ENCODE data around the gene ZC3H10. TPM values are rescaled to one million over a fixed set of nuclear protein-coding genes. Genes with fewer than 3 reads are reported as not detected.

Gene ZC3H10
- total and polyA plus RNA-seq, 4 experiments from 2014 or later, result 0.27 to 19.6 (median 10.1) TPM

DNA sequence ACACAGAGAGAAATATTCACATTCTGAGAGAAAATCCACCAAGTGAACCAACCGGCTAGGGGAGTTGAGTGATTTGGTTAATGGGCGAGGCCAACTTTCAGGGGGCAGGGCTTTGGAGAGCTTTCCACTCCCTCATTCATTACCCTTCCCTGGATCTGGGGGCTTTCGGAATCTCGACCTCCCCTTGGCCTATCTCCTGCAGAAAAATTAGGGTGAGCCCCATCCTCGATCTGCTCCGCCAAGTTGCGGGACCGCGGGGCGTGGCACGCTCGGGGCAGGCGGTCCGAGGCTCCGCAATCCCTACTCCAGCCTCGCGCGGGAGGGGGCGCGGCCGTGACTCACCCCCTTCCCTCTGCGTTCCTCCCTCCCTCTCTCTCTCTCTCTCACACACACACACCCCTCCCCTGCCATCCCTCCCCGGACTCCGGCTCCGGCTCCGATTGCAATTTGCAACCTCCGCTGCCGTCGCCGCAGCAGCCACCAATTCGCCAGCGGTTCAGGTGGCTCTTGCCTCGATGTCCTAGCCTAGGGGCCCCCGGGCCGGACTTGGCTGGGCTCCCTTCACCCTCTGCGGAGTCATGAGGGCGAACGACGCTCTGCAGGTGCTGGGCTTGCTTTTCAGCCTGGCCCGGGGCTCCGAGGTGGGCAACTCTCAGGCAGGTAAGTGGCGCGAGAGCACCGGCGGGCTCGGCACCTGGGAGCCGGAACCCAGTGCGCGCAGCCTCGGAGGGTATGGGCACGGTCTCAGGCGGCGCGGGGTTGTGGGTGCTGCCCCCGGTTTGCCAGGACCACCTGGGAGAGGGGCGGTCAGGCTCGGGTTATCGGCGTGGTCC is 38.1 kb upstream of the ZC3H10 start, which contains the start of gene ERBB3:
Gene ERBB3, plus strand, starts transcription at position 443 of the 833 bp plus-strand sequence. Its CDS starts 136 bp downstream, at position 579.
- ChIA-PET CTCF (ENCODE audit: partially characterized antibody) (interaction anchor here (0.8 to 2.2 kb wide), 11 partner anchors 11 to 356 kb away, joined by 3 to 8 read pairs (median 4); partner anchors contain the start of genes PA2G4 and ZC3H10), POLR2A (ENCODE audit: partially characterized antibody) (interaction anchor here (1.3 to 6.1 kb wide), 6 partner anchors 24 to 110 kb away, joined by 3 to 70 read pairs (median 6); partner anchors contain the start of genes PA2G4, RPL41, SMARCC2 and ZC3H10)
- Histone ChIP-seq H3K4me3 (ENCODE audit: low read length in 2 of 2) (peak within 1 kb of the TSS; percentile 52 to 86), H3K27me3 (ENCODE audit: insufficient read depth, low read length) (peaks cover 6% of the 10 kb centered on the region), H3K9me3 (ENCODE audit: control insufficient read depth in 1 of 2, low read length in 2 of 2) (no peaks in the 10 kb centered on the region), H3K27ac (ENCODE audit: low read depth, low read length) (peak within 1 kb of the TSS; percentile 2), H3K36me3 (ENCODE audit: insufficient read depth, low read length) (no peaks in the 10 kb centered on the region), H3K4me1 (ENCODE audit: insufficient read depth, low read length) (peaks cover 20% of the 10 kb centered on the region)
- Mint-ChIP-seq H3K36me3 (no peaks in the 10 kb centered on the region), H3K9me3 (no peaks in the 10 kb centered on the region), H3K27me3 (peaks cover 0 to 3% of the 10 kb centered on the region in 2 donors), H3K4me3 (peak within 1 kb of the TSS; percentile 84 to 91 (median 88)), H3K27ac (peak within 1 kb of the TSS in 6 of 7 donors; percentile 37 to 91 (median 66)), H3K4me1 (peaks cover 0 to 25% (median 5%) of the 10 kb centered on the region in 4 donors)
- peak; percentile 37 to 84 (median 45) for DNase-seq
- intact Hi-C loops (cut with micrococcal nuclease), result loop anchor here (1.0 to 2.0 kb wide), 3 partner anchors 24 to 38 kb away; partner anchors contain the start of genes PA2G4 and ZC3H10

DNA sequence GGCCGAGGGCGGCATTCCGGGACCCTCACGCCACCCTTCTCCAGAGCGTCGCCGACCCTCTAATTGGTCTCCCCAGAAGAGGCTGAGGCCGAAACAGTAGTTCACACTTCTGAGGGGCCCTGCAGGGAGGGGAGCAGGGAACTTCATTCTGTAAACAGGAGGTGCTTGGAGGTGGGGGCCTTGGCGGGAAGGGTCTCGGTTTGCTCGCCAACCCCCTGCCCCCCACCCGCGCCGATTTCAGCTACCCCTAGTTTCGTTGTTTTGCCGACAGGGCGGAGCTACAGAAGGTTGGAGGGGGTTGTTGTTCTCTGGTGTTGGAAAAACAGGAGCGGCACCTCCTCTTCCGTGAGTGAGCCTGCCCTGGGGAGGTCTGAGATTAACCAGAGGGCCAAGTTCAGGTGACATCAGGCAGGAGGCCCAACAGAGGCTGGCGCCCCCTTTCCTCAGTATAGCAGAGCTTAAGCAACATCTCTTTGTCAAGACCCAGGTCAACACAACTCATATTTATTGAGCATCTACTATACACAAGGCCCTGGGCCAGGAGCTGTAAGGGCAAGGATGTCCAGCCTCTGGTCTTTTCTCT is 37.4 kb upstream of the ZC3H10 start:
- Mint-ChIP-seq H3K9me3 (no peaks in the 10 kb centered on the region), H3K36me3 (no peaks in the 10 kb centered on the region), H3K27ac (peak overlapping the region in 2 of 7 donors; percentile 37 to 76), H3K4me3 (peak overlapping the region; percentile 49 to 90 (median 84)), H3K27me3 (peaks cover 0 to 3% of the 10 kb centered on the region in 2 donors), H3K4me1 (peaks cover 0 to 25% (median 5%) of the 10 kb centered on the region in 4 donors)
- POLR2A ChIA-PET (ENCODE audit: partially characterized antibody), result interaction anchor here (1.3 to 6.1 kb wide), 5 partner anchors 23 to 107 kb away, joined by 4 to 70 read pairs (median 6); partner anchors contain the start of genes PA2G4, RAB5B, RPL41 and ZC3H10
- no peak for DNase-seq
- Histone ChIP-seq H3K9me3 (ENCODE audit: control insufficient read depth in 1 of 2, low read length in 2 of 2) (no peaks in the 10 kb centered on the region), H3K27me3 (ENCODE audit: insufficient read depth, low read length) (peaks cover 6% of the 10 kb centered on the region), H3K36me3 (ENCODE audit: insufficient read depth, low read length) (no peaks in the 10 kb centered on the region), H3K4me1 (ENCODE audit: insufficient read depth, low read length) (peaks cover 20% of the 10 kb centered on the region), H3K27ac (ENCODE audit: low read depth, low read length) (no peak overlapping the region), H3K4me3 (ENCODE audit: low read length in 2 of 2) (peak overlapping the region in 1 of 2 donors; percentile 52)
- intact Hi-C loops (cut with micrococcal nuclease), result no loop called here
- CTCF ChIA-PET (ENCODE audit: partially characterized antibody), result interaction anchor here (0.6 to 2.2 kb wide), 9 partner anchors 10 to 342 kb away, joined by 3 to 8 read pairs (median 4); partner anchors contain the start of gene PA2G4

DNA sequence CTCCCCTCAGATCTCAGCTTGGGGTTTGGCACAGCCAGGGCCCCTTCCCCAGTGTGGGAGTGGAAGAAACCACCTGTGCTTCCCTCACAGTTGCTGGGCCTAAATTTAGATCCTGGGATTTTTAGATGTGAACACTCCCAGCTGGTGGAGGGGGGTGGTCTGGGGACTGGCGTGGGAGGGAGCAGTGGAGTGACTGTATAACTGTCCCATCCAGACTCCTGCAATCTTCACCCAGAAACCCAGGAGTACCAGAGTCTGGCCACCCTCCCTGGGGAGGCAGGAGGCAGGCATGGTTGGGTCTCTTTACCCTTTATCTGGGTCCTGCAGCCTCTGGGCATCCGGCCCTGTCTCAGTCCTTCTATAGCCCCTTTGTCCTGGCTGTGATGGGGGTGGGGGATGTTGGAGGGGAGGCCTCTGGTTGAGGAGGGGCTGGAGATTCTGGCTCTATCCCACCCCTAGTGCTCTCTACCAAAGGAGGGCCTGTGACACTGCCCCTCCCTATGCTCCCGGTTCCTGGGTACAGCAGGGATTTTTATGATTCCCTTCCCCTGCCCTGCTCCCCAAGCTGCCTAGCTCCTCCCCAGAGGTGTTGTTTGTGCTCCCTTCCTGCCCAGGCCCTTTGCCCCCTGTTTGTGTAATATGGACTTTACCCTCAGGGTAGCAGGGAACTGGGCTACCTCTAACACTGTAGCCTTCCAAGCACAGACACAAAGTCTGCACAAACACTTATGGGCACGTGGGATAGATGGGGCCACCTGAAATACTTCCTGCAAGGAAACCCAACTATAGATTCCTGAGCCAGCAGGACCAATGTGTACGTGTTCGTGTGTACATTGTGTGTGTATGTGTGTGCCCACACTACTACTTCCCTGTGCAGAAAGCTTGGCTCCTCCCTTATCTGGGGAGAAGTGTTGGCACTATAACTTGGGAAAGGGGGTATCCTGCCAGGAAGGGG is 36.4 kb upstream of the ZC3H10 start:
- Mint-ChIP-seq H3K27me3 (peaks cover 0 to 3% of the 10 kb centered on the region in 2 donors), H3K9me3 (no peaks in the 10 kb centered on the region), H3K27ac (peak overlapping the region in 1 of 7 donors; percentile 76), H3K4me3 (peak overlapping the region in 7 of 8 donors; percentile 17 to 88 (median 71)), H3K36me3 (no peaks in the 10 kb centered on the region), H3K4me1 (peaks cover 0 to 25% (median 5%) of the 10 kb centered on the region in 4 donors)
- H3K4me3 ChIP-seq (ENCODE audit: low read length in 2 of 2), result no peak overlapping the region
- H3K36me3 ChIP-seq (ENCODE audit: insufficient read depth, low read length), result no peaks in the 10 kb centered on the region
- peaks cover 6% of the 10 kb centered on the region for H3K27me3 ChIP-seq (ENCODE audit: insufficient read depth, low read length)
- no peaks in the 10 kb centered on the region for H3K9me3 ChIP-seq (ENCODE audit: control insufficient read depth in 1 of 2, low read length in 2 of 2)
- ChIA-PET POLR2A (ENCODE audit: partially characterized antibody) (interaction anchor here (0.6 to 6.1 kb wide), 5 partner anchors 21 to 108 kb away, joined by 3 to 70 read pairs (median 6); partner anchors contain the start of genes PA2G4, RAB5B, RPL41 and ZC3H10), CTCF (ENCODE audit: partially characterized antibody) (interaction anchor here (0.6 to 2.2 kb wide), 4 partner anchors 23 to 60 kb away, joined by 3 to 8 read pairs (median 6); partner anchors contain the start of gene PA2G4)
- no peak overlapping the region for H3K27ac ChIP-seq (ENCODE audit: low read depth, low read length)
- H3K4me1 ChIP-seq (ENCODE audit: insufficient read depth, low read length), result peaks cover 20% of the 10 kb centered on the region
- intact Hi-C loops (cut with micrococcal nuclease), result no loop called here
- DNase-seq, result no peak

DNA sequence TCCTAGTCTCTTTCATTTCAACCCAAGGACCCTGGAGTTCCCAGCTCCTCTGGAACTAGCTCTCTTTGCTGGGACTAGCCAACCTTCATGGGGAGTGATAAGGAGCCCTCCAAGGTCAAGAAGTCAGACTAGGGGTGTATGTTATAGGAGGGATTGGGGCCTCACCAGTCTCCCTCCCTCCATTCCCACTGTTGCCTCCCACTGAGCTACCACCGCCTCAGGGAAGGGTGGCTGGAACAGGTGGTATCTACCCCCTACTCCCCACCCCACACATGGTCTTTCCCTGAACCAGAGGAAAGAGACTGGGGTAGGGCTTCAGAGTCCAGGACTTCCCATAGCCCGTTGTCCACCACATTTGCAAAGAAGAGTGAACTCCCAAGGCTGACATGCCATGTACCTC is 35.7 kb upstream of the ZC3H10 start:
- peaks cover 6% of the 10 kb centered on the region for H3K27me3 ChIP-seq (ENCODE audit: insufficient read depth, low read length)
- peaks cover 0 to 3% of the 10 kb centered on the region in 2 donors for H3K27me3 Mint-ChIP-seq
- no peak for DNase-seq
- no peak overlapping the region for H3K27ac ChIP-seq (ENCODE audit: low read depth, low read length)
- no peak overlapping the region for H3K4me3 Mint-ChIP-seq
- no peak overlapping the region for H3K4me3 ChIP-seq (ENCODE audit: low read length in 2 of 2)
- ChIA-PET POLR2A (ENCODE audit: partially characterized antibody) (interaction anchor here (6.1 kb wide), 1 partner anchor 21 kb away, joined by 70 read pairs; the partner anchor contains the start of gene PA2G4), CTCF (ENCODE audit: partially characterized antibody) (interaction anchor here (2.2 kb wide), 1 partner anchor 22 kb away, joined by 7 read pairs; the partner anchor contains the start of gene PA2G4)
- peaks cover 0 to 25% (median 5%) of the 10 kb centered on the region in 4 donors for H3K4me1 Mint-ChIP-seq
- H3K36me3 ChIP-seq (ENCODE audit: insufficient read depth, low read length), result no peaks in the 10 kb centered on the region
- H3K4me1 ChIP-seq (ENCODE audit: insufficient read depth, low read length), result peaks cover 20% of the 10 kb centered on the region
- peak overlapping the region in 1 of 7 donors; percentile 19 for H3K27ac Mint-ChIP-seq
- intact Hi-C loops (cut with micrococcal nuclease), result no loop called here
- H3K36me3 Mint-ChIP-seq, result no peaks in the 10 kb centered on the region
- no peaks in the 10 kb centered on the region for H3K9me3 Mint-ChIP-seq
- no peaks in the 10 kb centered on the region for H3K9me3 ChIP-seq (ENCODE audit: control insufficient read depth in 1 of 2, low read length in 2 of 2)

DNA sequence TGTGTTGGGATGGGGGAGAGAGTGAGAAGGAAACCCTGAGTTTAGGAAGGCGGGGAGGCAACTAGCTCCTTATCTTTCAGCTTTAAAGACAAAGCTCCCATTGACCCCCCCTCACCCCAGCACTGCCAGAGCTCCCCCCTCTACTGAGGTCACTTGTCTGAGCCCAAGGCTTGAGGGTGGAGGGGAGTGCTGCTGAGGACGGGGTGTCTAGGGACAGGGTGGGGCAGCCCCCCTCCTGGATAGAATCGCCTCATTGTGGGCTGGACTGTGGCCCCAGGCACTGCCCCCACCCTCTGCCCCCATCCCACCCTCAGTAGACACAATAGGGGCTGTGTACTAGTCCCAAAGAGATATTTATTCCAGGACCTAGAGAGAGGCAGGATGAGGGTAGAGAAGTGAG is 35.1 kb upstream of the ZC3H10 start:
- Mint-ChIP-seq H3K4me3 (no peak overlapping the region), H3K36me3 (no peaks in the 10 kb centered on the region), H3K4me1 (peaks cover 0 to 25% (median 5%) of the 10 kb centered on the region in 4 donors), H3K27ac (no peak overlapping the region), H3K9me3 (no peaks in the 10 kb centered on the region), H3K27me3 (peaks cover 0 to 3% of the 10 kb centered on the region in 2 donors)
- no peak for DNase-seq
- no peak overlapping the region for H3K4me3 ChIP-seq (ENCODE audit: low read length in 2 of 2)
- no peak overlapping the region for H3K27ac ChIP-seq (ENCODE audit: low read depth, low read length)
- H3K4me1 ChIP-seq (ENCODE audit: insufficient read depth, low read length), result peaks cover 20% of the 10 kb centered on the region
- ChIA-PET POLR2A (ENCODE audit: partially characterized antibody) (no interaction called here), CTCF (ENCODE audit: partially characterized antibody) (interaction anchor here (2.2 kb wide), 1 partner anchor 22 kb away, joined by 7 read pairs; the partner anchor contains the start of gene PA2G4)
- H3K9me3 ChIP-seq (ENCODE audit: control insufficient read depth in 1 of 2, low read length in 2 of 2), result no peaks in the 10 kb centered on the region
- peaks cover 6% of the 10 kb centered on the region for H3K27me3 ChIP-seq (ENCODE audit: insufficient read depth, low read length)
- intact Hi-C loops (cut with micrococcal nuclease), result no loop called here
- no peaks in the 10 kb centered on the region for H3K36me3 ChIP-seq (ENCODE audit: insufficient read depth, low read length)

DNA sequence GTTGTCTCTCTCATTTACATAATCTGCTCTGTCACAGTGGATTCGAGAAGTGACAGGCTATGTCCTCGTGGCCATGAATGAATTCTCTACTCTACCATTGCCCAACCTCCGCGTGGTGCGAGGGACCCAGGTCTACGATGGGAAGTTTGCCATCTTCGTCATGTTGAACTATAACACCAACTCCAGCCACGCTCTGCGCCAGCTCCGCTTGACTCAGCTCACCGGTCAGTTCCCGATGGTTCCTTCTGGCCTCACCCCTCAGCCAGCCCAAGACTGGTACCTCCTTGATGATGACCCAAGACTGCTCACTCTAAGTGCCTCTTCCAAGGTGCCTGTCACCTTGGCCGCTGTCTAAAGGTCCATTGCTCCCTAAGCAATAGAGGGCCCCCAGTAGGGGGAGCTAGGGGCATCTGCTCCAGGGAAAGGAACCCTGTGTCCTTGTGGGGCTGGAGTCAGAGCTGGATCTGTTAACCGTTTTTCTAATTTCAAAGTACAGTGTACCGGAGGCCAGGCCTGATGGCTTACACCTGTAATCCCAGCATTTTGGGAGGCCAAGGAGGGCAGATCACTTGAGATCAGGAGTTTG is 33.0 kb upstream of the ZC3H10 start:
- DNase-seq, result no peak
- H3K27me3 Mint-ChIP-seq, result peaks cover 0 to 3% of the 10 kb centered on the region in 2 donors
- Histone ChIP-seq H3K4me1 (ENCODE audit: insufficient read depth, low read length) (peaks cover 10% of the 10 kb centered on the region), H3K36me3 (ENCODE audit: insufficient read depth, low read length) (no peaks in the 10 kb centered on the region), H3K27me3 (ENCODE audit: insufficient read depth, low read length) (peaks cover 6% of the 10 kb centered on the region), H3K9me3 (ENCODE audit: control insufficient read depth in 1 of 2, low read length in 2 of 2) (no peaks in the 10 kb centered on the region), H3K4me3 (ENCODE audit: low read length in 2 of 2) (no peak overlapping the region), H3K27ac (ENCODE audit: low read depth, low read length) (no peak overlapping the region)
- H3K4me3 Mint-ChIP-seq, result no peak overlapping the region
- peak overlapping the region in 1 of 7 donors; percentile 76 for H3K27ac Mint-ChIP-seq
- intact Hi-C loops (cut with micrococcal nuclease), result no loop called here
- H3K9me3 Mint-ChIP-seq, result no peaks in the 10 kb centered on the region
- H3K4me1 Mint-ChIP-seq, result peaks cover 0 to 11% (median 4%) of the 10 kb centered on the region in 4 donors
- ChIA-PET POLR2A (ENCODE audit: partially characterized antibody) (interaction anchor here (1.8 kb wide), 1 partner anchor 19 kb away, joined by 4 read pairs; the partner anchor contains the start of gene PA2G4), CTCF (ENCODE audit: partially characterized antibody) (interaction anchor here (0.9 to 3.0 kb wide), 12 partner anchors 11 to 65 kb away, joined by 3 to 23 read pairs (median 3); partner anchors contain the start of genes PA2G4 and ZC3H10)
- no peaks in the 10 kb centered on the region for H3K36me3 Mint-ChIP-seq

Data from CD4-positive, alpha-beta memory T cell (primary cell).